GM23248 (cell line): ENCODE measurements around the gene PFKP.

Source experiments
- EZH2 ChIP-seq: fragments of 200-600 bp; sonication (generic); IDR thresholded peaks from 2 replicates; pipeline ENCODE4 v1.6.1; 2018; ENCODE audit warnings: antibody characterized with exemption, mild to moderate bottlenecking; ENCODE audit not compliant: insufficient read depth, poor library complexity, severe bottlenecking
- EZH2phosphoT487 ChIP-seq: fragments of 200-600 bp; sonication (generic); IDR thresholded peaks from 2 replicates; pipeline ENCODE4 v1.6.1; 2018; ENCODE audit warnings: antibody characterized with exemption, moderate library complexity, mild to moderate bottlenecking, low read depth; ENCODE audit not compliant: insufficient read depth

DNA sequence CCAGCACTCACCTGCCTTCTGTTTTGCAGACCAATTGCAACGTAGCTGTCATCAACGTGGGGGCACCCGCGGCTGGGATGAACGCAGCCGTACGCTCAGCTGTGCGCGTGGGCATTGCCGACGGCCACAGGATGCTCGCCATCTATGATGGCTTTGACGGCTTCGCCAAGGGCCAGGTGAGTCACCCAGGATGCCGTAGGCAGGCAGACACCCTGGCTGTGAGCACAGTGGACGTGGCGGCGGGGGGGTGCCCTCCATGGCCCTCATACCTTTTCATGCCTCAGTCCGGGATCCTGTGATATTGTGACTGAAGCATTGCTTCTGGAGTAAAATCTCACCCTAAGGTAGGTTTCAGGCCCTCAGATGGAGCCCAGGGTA lies 46.0 kb downstream of the PFKP start:
- no peak for TF ChIP-seq EZH2
- TF ChIP-seq EZH2phosphoT487 = no peak
